T-helper 9 cell (primary cell): ENCODE data around the gene PRPF8.
A peak's percentile ranks its signal among the peaks of the same experiment; 100 is the strongest.

Experiments used
- DNase-seq: peaks from one replicate; pipeline ENCODE4 v3.0.0-alpha.2; 2020

The PRPF8 gene

GRCh38 chr17:1643999-1644492 is 40.6 kb downstream of the PRPF8 start:
- no peak for DNase-seq

DNA sequence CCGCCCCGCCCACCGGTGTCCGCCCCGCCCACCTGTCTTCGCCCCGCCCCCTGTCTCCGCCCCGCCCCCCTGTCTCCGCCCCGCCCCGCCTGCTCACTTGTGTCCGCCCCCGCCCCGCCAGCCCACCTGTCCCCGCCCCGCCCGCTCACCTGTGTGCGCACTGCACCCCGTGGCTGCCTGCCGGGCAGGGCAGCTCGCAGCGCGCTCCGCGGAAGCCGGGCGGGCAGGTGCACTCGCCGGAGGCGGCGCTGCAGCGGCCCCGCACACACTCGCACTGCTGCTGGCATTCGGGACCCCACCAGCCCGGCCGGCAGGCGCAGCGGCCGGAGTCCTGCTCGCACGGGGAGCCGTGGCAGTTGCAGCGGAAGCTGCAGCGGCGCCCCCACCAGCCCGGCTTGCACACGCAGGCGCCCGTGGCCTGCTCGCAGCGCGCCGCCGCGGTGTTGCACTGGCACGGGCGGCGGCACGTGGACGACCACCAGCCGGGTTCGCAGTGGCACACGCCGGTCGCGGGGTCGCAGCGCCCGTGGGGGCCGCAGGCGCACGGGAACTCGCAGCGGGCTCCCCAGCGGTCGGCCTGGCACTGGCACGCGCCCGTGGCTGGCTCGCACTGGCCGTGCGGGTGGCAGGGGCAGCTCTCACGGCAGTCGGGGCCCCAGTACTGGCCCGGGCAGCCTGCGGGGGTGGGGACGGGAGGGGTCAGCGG is 41.2 kb downstream of the PRPF8 start:
- peak; percentile 77 for DNase-seq

GRCh38 chr17:1641065-1641403 is 43.6 kb downstream of the PRPF8 start:
- no peak for DNase-seq

DNA sequence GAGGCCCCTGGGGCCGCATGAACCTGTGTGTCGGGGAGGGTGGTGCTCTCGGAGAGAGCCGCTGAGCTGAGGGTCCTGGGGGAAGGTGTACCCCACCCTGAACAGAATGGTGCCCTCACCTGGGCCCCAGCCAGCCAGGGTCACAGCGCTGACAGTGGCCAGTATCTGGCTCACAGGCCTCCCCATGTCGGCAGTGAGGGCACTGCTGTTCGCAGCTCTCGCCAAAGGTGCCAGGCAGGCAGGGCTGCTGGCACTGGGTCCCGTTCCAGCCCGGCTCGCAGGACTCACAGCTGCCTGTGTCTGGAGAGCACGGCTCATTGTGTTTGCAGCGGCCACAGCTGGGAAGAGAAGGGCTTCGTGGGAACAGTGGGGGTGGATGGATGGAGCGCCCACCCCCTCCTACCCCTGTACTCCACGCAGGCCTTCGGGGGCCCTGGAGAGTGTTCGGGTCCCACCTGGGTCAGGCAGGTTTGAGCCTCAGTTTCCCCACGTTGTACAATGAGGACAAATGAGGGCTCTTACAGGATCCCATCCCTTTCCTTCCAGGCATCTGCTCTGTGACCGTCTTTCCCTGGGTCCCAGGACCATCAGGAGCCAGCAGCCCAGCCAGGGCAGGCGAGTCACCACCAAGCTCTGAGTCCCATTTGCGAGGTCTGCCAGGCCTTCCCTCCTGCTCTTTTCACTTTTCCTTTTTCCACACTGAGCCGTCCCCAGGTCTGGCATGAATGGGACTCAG is 44.2 kb downstream of the PRPF8 start:
- DNase-seq: no peak

DNA sequence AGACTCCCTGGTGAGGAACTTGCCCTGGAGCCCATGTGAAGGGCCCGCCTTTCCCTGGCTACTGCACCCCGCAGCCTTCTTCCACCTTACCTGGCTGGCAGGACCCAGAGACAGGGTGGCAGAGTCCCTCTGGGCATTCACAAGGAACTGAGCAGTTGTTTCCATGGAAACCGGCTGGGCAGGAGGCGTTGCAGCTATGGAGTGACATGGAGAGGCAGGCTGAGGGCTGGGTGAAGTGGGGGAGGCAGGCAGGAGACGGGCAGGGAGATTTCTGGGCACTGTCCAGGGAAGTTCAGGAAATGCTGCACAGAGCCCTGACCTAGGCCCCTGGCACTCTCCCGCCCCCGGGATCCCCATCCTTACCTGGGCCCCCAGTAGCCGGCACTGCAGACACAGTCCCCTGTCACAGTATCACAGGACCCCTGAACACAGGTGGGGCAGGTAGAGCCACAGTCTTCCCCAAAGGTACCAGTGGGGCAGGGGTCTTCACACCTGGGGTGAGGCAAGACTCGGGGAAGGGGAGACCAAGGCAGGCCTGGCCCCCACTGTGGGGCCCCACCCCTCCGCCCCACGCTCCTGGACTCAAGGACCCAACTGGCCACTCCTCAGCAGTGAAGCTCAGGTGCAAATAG is 45.0 kb downstream of the PRPF8 start:
- no peak for DNase-seq

DNA sequence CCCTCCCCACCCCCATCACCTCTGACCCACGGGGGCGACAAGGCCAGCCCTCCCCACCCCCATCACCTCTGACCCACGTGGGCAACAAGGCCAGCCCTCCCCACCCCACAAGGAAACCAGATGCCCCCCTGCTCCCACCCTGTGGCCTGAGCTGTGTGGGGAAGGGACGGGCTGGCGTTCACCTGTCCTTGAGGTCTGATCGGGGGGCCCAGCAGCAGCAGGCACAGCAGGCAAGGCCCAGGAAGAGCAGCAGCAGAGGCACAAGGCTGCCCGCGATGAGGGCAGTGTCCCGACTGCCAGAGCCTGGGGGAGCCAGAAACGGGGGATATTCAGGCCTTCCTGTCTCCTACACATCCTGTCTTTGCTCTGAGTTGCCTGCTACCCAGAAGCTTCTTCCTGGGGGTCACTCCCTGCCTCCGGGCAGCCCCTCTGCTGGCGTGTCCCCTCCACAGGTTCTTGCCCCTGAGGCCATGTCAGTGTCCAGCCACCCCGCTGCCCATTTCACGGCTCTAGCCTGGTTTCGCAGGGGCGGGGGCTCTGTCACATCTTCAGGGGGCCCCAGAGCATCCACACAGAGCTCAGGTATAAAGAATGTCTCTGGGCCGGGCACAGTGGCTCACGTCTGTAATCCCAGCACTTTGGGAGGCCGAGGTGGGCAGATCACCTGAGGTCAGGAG is 45.9 kb downstream of the PRPF8 start:
- DNase-seq: no peak

- DNase-seq: no peak
Measured at GRCh38 chr17:1638171-1638590, 46.5 kb downstream of the PRPF8 start.

DNA sequence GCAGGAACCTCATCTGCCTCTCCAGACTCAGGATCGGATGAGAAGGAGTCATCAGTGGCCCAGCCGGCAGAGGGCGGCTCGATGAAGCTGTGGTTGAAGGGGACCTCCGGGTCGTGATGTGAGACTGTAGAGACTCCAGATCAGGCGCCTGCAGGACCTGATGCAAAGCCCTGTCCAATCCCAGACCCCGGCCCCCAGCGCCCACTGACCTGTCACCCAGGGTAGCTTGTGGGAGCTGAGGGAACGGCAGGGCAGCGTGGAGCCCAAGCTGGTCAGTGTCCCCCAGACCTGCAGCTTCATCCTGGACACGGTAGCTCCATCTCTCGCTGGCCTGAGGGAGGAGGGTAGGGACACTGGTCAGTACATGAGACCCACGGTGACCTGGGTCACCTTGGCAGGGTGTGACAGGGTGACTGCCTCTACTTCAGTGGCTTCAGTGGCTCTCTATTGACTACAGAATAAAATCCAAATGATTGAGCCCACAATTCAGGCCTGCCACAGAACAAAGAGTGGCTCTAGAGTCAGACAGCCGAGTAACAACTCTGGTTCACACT is 47.9 kb downstream of the PRPF8 start:
- DNase-seq: no peak

DNA sequence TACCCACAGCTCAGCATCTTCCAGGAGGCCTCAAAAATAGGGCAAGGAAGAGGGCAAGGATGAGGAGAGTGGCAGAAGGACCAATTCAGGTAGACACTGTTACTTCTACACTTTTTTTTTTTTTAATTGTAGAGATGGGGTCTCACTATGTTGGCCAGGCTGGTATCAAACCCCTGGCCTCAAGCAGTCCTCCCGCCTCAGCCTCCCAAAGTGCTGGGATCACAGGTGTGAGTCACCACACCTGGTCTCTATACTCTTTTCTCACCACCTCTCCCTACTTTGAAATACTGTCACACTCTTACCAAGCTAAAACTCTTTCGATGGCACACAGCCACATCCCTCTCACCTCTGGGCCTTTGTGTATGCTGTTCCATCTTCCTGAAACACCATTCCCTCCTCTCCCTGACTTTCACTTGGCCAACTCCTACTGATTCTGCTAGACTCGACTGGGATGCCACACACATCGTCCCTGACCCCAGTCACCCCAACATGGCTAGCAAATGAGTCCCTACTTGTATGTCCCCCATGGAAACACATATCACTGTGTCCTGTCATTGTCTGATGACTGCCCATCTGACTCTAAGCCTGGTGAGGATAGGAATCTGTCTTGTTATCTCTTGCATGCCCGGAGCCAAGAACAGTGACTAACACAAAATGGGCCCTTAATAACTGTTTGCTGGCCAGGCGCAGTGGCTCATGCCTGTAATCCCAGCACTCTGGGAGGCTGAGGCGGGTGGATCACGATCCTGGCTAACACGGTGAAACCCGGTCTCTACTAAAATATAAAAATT is 48.8 kb downstream of the PRPF8 start:
- no peak for DNase-seq

DNA sequence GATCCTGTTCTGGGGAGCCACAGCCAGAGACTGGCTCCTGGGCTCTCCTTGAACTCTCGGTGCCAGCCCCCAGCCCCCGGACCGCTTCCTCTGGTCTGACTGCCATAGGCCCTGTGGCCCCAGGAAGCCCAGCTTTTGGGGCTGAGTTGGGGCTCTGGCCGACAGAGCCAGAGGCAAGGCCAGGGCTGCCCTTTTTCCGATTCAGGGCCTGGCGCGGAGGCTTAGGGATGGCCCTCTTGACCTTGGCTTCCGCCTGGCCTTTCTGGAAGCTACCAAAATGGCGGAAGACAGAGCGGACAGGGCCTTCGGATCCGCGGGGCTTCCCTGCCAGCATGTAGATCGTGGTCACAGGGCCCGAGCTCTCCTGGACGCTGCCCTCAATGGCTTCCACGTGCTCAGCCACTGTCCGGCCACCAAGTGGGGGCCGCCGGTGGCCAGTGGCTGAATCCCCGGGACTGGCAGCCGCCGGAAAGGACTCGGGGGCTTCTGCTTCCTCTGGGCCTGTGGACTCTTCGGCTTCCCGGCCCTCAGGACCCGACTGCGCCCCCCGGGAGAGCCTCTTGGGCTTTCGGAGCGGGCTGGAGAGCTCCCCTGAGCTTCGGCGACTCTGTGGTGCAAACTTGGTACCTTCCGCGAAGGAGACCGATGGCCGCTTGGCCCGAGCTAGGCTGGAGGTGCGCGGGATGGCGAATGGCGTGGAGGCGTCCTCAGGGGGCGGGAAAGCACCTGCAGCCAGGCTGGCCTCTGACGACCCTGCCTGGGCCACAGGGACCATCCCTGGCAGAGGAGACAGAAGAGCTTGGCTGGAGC is 49.6 kb downstream of the PRPF8 start:
- no peak for DNase-seq

DNA sequence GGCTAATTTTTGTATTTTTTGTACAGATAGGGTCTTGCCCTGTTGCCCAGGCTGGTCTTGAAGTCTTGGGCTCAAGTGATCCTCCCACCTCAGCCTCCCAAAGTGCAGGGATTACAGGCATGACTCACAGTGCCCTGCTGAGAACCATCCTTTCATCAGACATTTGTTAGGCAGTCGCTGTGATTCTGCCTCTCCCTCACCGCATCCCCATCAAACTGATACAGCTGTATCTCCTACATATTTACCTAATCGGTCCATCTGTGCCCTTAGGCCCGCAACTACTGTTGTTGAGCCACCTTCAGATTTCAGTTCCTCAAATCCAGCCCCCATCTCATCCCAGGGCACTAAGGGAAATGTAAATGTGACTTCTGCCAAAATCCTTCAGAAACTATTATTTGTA is 54.0 kb downstream of the PRPF8 start:
- DNase-seq: no peak

GRCh38 chr17:1629504-1630310 is 55.0 kb downstream of the PRPF8 start:
- DNase-seq: peak; percentile 62

DNA sequence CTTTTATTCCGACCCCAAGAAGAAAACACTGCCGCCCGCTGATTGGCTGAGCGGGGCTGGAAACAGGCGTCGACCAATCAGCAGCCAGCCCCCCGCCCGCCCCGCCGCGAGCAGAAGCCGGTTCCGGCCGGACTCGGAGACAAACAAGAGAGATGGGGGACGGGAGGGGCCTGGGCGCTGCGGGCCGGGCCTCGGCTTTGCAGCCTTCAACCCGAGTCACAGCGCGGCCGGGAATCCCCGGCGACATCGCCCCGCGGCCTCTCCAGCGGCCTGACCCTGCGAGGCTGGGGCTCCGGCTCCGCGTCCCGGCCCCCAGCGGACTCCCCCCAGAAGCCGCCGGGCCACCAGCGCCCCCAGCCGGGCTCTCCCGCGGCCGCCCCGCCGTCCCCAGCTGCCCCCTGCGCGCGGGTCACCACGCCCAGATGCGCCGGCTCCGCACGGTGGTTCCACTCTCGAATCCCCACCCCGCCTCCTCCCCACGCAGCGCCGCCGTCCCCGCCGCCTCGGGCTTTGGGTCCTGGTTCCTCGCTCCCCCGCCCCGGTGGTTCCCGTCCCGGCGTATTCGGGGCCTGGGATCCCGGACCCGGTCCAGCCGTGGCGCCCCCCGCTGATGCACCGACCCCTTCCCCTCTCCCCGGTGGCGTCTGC is 55.7 kb downstream of the PRPF8 start:
- DNase-seq: peak; percentile 82

GRCh38 chr17:1627982-1628855 is 56.4 kb downstream of the PRPF8 start, which contains the start of gene SLC43A2:
Gene SLC43A2 (minus strand): TSS chr17:1628834. CDS start chr17:1627874, 960 bp downstream.
- peak; percentile 59 for DNase-seq

- DNase-seq: no peak
Measured at GRCh38 chr17:1627182-1627981, 57.3 kb downstream of the PRPF8 start.

GRCh38 chr17:1626333-1626732 is 58.3 kb downstream of the PRPF8 start:
- DNase-seq: no peak

DNA sequence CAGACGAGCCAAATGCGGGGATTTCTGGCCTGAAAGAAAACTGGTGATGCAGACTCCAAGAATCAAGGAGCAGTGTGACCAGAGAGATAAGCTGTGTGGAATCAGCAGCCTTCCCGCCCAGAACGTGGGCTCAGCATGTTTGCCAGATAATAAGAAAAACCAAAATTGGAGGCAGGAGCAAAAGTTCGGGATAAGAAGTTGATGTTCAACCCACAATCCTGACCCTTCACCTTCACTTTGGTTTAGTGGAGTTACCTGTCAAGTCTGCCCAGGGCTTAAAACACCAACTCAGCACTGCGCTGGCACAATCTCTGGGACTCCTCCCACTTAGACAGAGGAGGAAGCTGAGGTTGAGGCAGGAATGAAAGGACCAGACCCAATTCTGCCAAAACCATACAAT is 59.1 kb downstream of the PRPF8 start:
- DNase-seq: no peak

DNA sequence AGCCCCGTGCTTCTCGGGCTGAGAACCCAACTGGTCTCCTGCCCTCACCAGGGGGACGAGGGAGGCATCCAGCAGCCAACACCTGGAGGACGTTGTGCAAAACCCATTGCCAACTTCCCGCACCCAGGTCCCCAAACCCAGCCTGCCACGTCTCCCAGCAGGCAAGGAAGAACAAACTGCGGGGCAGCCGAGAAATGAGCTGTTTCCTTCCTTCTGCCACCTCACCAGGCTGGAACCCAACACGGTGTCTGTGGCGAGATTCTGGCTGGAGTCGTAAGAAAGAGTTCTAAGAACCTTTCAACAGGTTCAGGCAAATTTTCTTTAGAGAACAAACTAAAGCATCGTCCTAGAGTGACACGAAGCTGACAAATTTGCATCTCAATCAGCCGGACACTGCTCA is 59.6 kb downstream of the PRPF8 start:
- DNase-seq: no peak
